IMR-90 (cell line): ENCODE results near the gene PTS. TPM values are rescaled to one million over a fixed set of nuclear protein-coding genes. Genes with fewer than 3 reads are reported as not detected.

Experiments
- ATAC-seq: fragments of 200-7000 bp; cut with Tn5 transposase; 2 replicates; pipeline ENCODE4 v1.9.1; 2020; ENCODE audit warnings: low read depth, mild to moderate bottlenecking, moderate library complexity
- BruUV-seq: library from RNA; stranded (reverse); fragments of 400-500 nt; replicated peaks from 2 replicates; lab custom pipeline; 2021; lab: Mats Ljungman, UMichigan
- CTCF ChIA-PET: fragments of 300-600 bp; formaldehyde crosslinking; extraction: SDS; loops from one replicate; lab custom pipeline; 2021; ENCODE audit warnings: antibody characterized with exemption; lab: Yijun Ruan, JAX
- POLR2A ChIA-PET: fragments of 300-600 bp; sonication (Branson Sonifier 250); formaldehyde crosslinking; loops from one replicate; lab custom pipeline; 2022; ENCODE audit warnings: antibody characterized with exemption; ENCODE audit not compliant: unreplicated experiment; lab: Charles Lee
- DNase-seq: peaks from one replicate; pipeline ENCODE4 v3.0.0; 2013
- H2AFZ ChIP-seq: replicated peaks from 2 replicates; pipeline ENCODE3; 2013; ENCODE audit warnings: low read length, mild to moderate bottlenecking; ENCODE audit not compliant: poor library complexity
- H2AK5ac ChIP-seq: 2 replicates; pipeline ENCODE4 v1.6.1; 2013; ENCODE audit warnings: low read depth, low read length, inconsistent platforms
- H2AK9ac ChIP-seq: replicated peaks from 2 replicates; pipeline ENCODE3; 2013; ENCODE audit warnings: mild to moderate bottlenecking, low read depth, low read length, moderate library complexity; ENCODE audit not compliant: poor library complexity
- H2BK120ac ChIP-seq: 2 replicates; pipeline ENCODE4 v1.6.1; 2013; ENCODE audit warnings: low read depth, low read length, inconsistent platforms
- H2BK15ac ChIP-seq: 3 replicates; pipeline ENCODE4 v1.6.1; 2013; ENCODE audit warnings: low read depth, low read length, inconsistent platforms
- H2BK20ac ChIP-seq: 2 replicates; pipeline ENCODE4 v1.6.1; 2013; ENCODE audit warnings: low read depth, mild to moderate bottlenecking, inconsistent platforms, low read length, moderate library complexity
- H2BK5ac ChIP-seq: 2 replicates; pipeline ENCODE4 v1.6.1; 2013; ENCODE audit warnings: mild to moderate bottlenecking, low read depth, low read length, inconsistent platforms; ENCODE audit not compliant: poor library complexity, severe bottlenecking
- H3K14ac ChIP-seq: replicated peaks from 2 replicates; pipeline ENCODE4 v1.6.1; 2013; ENCODE audit warnings: low read depth, low read length, inconsistent platforms
- H3K18ac ChIP-seq: 2 replicates; pipeline ENCODE4 v1.6.1; 2013; ENCODE audit warnings: low read depth, low read length, control low read depth
- H3K23ac ChIP-seq: 2 replicates; pipeline ENCODE4 v1.6.1; 2013; ENCODE audit warnings: low read depth, low read length, inconsistent platforms
- H3K27ac ChIP-seq: 2 replicates; pipeline ENCODE4 v1.5.1; 2013; ENCODE audit warnings: mild to moderate bottlenecking, control low read depth, low read length; ENCODE audit not compliant: insufficient read depth
- H3K27me3 ChIP-seq: 2 replicates; pipeline ENCODE4 v1.6.1; 2013; ENCODE audit warnings: low read length; ENCODE audit not compliant: control insufficient read depth, insufficient read depth
- H3K36me3 ChIP-seq: 2 replicates; pipeline ENCODE4 v1.6.1; 2013; ENCODE audit warnings: low read length, mixed read lengths; ENCODE audit not compliant: control insufficient read depth, insufficient read depth
- H3K4ac ChIP-seq: 2 replicates; pipeline ENCODE4 v1.6.1; 2013; ENCODE audit warnings: low read depth, low read length, inconsistent platforms
- H3K4me1 ChIP-seq: 2 replicates; pipeline ENCODE4 v1.6.1; 2013; ENCODE audit warnings: low read length, mixed read lengths; ENCODE audit not compliant: control insufficient read depth, insufficient read depth
- H3K4me2 ChIP-seq: 2 replicates; pipeline ENCODE4 v1.6.1; 2013; ENCODE audit warnings: low read depth, mild to moderate bottlenecking, control low read depth, low read length, moderate library complexity
- H3K4me3 ChIP-seq: 2 replicates; pipeline ENCODE4 v1.5.1; 2013; ENCODE audit warnings: low read depth, mild to moderate bottlenecking, control low read depth, low read length, moderate library complexity; ENCODE audit not compliant: insufficient read depth
- H3K56ac ChIP-seq: 2 replicates; pipeline ENCODE4 v1.6.1; 2013; ENCODE audit warnings: low read length, inconsistent platforms; ENCODE audit not compliant: insufficient read depth; ENCODE audit errors: extremely low read depth
- H3K79me1 ChIP-seq, 2 experiments: 2 replicates each; pipeline ENCODE4 v1.6.1; 2013; ENCODE audit warnings: low read length in 2 of 2, inconsistent platforms in 1 of 2, low read depth in 1 of 2
- H3K9ac ChIP-seq: 2 replicates; pipeline ENCODE4 v1.6.1; 2013; ENCODE audit warnings: low read depth, low read length, control low read depth
- H3K9me1 ChIP-seq: 2 replicates; pipeline ENCODE4 v1.6.1; 2013; ENCODE audit warnings: low read length, inconsistent platforms; ENCODE audit not compliant: insufficient read depth
- H3K9me3 ChIP-seq: 2 replicates; pipeline ENCODE4 v1.6.1; 2013; ENCODE audit warnings: low read length; ENCODE audit not compliant: control insufficient read depth, insufficient read depth
- H4K20me1 ChIP-seq: 2 replicates; pipeline ENCODE4 v1.6.1; 2013; ENCODE audit warnings: low read length, inconsistent platforms; ENCODE audit not compliant: insufficient read depth
- H4K5ac ChIP-seq: 2 replicates; pipeline ENCODE4 v1.6.1; 2013; ENCODE audit warnings: mild to moderate bottlenecking, low read depth, low read length, control low read depth
- H4K8ac ChIP-seq, 2 experiments: 2 replicates each; pipeline ENCODE4 v1.6.1; 2013; ENCODE audit warnings: low read depth in 2 of 2, low read length in 2 of 2, control low read depth in 1 of 2, inconsistent platforms in 1 of 2
- H4K91ac ChIP-seq: 2 replicates; pipeline ENCODE4 v1.6.1; 2013; ENCODE audit warnings: low read depth, low read length, inconsistent platforms; ENCODE audit not compliant: insufficient read depth
- BHLHE40 ChIP-seq: fragments of 150-350 bp; IDR thresholded peaks from 2 replicates; pipeline ENCODE4 v1.6.1; 2016; ENCODE audit warnings: mild to moderate bottlenecking, low read depth, low read length
- CEBPB ChIP-seq: IDR thresholded peaks from 2 replicates; pipeline ENCODE4 v1.6.1; 2012; ENCODE audit warnings: low read depth, low read length, improper control_type of control experiment
- CHD1 ChIP-seq: IDR thresholded peaks from 2 replicates; pipeline ENCODE4 v1.6.1; 2012; ENCODE audit warnings: low read depth, low read length, improper control_type of control experiment
- CTCF ChIP-seq: conservative IDR thresholded peaks from 2 replicates; pipeline ENCODE4 v1.5.1; 2012; ENCODE audit warnings: mild to moderate bottlenecking, low read depth, low read length, improper control_type of control experiment
- ELK1 ChIP-seq: fragments of 150-350 bp; IDR thresholded peaks from 2 replicates; pipeline ENCODE4 v1.6.1; 2016; ENCODE audit warnings: low read depth, mild to moderate bottlenecking, low read length, moderate library complexity, borderline replicate concordance
- FOS ChIP-seq: fragments of 150-350 bp; IDR thresholded peaks from 2 replicates; pipeline ENCODE4 v1.6.1; 2016; ENCODE audit warnings: low read depth, low read length
- MAFK ChIP-seq: IDR thresholded peaks from 2 replicates; pipeline ENCODE4 v1.6.1; 2012; ENCODE audit warnings: low read depth, low read length, improper control_type of control experiment
- MAZ ChIP-seq: IDR thresholded peaks from 2 replicates; pipeline ENCODE4 v1.6.1; 2012; ENCODE audit warnings: low read depth, mild to moderate bottlenecking, low read length, improper control_type of control experiment, moderate library complexity, borderline replicate concordance
- MXI1 ChIP-seq: IDR thresholded peaks from 2 replicates; pipeline ENCODE4 v1.6.1; 2012; ENCODE audit warnings: low read depth, mild to moderate bottlenecking, low read length, moderate library complexity, borderline replicate concordance
- NFE2L2 ChIP-seq: fragments of 150-350 bp; IDR thresholded peaks from 2 replicates; pipeline ENCODE4 v1.6.1; 2016; ENCODE audit warnings: low read depth, mild to moderate bottlenecking, low read length
- POLR2A ChIP-seq: IDR thresholded peaks from 2 replicates; pipeline ENCODE4 v1.6.1; 2012; ENCODE audit warnings: mild to moderate bottlenecking, low read depth, low read length
- RAD21 ChIP-seq: IDR thresholded peaks from 2 replicates; pipeline ENCODE4 v1.6.1; 2012; ENCODE audit warnings: low read length, improper control_type of control experiment
- RCOR1 ChIP-seq: IDR thresholded peaks from 2 replicates; pipeline ENCODE4 v1.6.1; 2012; ENCODE audit warnings: mild to moderate bottlenecking, low read length, improper control_type of control experiment; ENCODE audit not compliant: insufficient replicate concordance
- RFX5 ChIP-seq: IDR thresholded peaks from 2 replicates; pipeline ENCODE4 v1.8.0; 2012; ENCODE audit warnings: low read depth, mild to moderate bottlenecking, low read length, moderate library complexity
- SMC3 ChIP-seq: fragments of 150-350 bp; IDR thresholded peaks from 2 replicates; pipeline ENCODE4 v1.6.1; 2016; ENCODE audit warnings: low read depth, mild to moderate bottlenecking, antibody characterized with exemption, low read length, moderate library complexity
- USF2 ChIP-seq: fragments of 150-350 bp; IDR thresholded peaks from 2 replicates; pipeline ENCODE4 v1.6.1; 2017; ENCODE audit warnings: mild to moderate bottlenecking, antibody characterized with exemption, low read length, low read depth
- WGBS, 2 experiments: methylation state at CpG; one replicate each; pipeline versions ENCODE4 v1.1.5 to v1.1.7; 2013; ENCODE audit warnings: missing lambda C conversion rate in 2 of 2; ENCODE audit not compliant: insufficient read length in 1 of 2; ENCODE audit errors: extremely low coverage in 2 of 2; 5-methylcytosine and 5-hydroxymethylcytosine counted together
- dilution Hi-C: fragments of 300-500 bp; cut with HindIII; formaldehyde crosslinking; loops from one replicate; pipeline ENCODE4 v1.14.3; 2018; ENCODE audit warnings: low sequenced_read_pairs; ENCODE audit not compliant: unreplicated experiment
- in situ Hi-C: fragments of 300-500 bp; cut with MboI; formaldehyde crosslinking; loops from 3 replicates; pipeline ENCODE4 v1.14.3; 2019; ENCODE audit warnings: low sequenced_read_pairs, inconsistent platforms, mixed read lengths
- intact Hi-C: fragments of 100-400 bp; cut with micrococcal nuclease; formaldehyde crosslinking; loops from 2 replicates; pipeline ENCODE4 v1.10.0; 2022
- polyA plus RNA-seq, 3 experiments: library from polyadenylated mRNA; depleted of rRNA; stranded (reverse); fragments of >200 nt; gene quantifications; 2 replicates each; pipeline ENCODE4 v1.2.3, GENCODE V29; 2012; ENCODE audit warnings: low replicate concordance in 1 of 3
- total RNA-seq: library from RNA; depleted of rRNA; stranded (reverse); fragments of >200 nt; gene quantifications from 2 replicates; pipeline ENCODE4 v1.2.3, GENCODE V29; 2012

PTS gene
- total and polyA plus RNA-seq, 2 of the 4 experiments (the other 2 are of a cell fraction) = 21.0 to 51.8 TPM

GRCh38 chr11:112215621-112216020 lies 10.6 kb upstream of the PTS start:
- in situ Hi-C loops (loop anchor here (25.0 kb wide), 1 partner anchor 1322 kb away; no protein-coding TSS in a partner anchor), intact Hi-C loops (loop anchor here (10.0 kb wide), 2 partner anchors 1319 to 1519 kb away; no protein-coding TSS in a partner anchor), dilution Hi-C loops (no loop called here)
- peak overlapping the region; percentile 94 for H2BK120ac ChIP-seq
- BruUV-seq = no TSS peak
- H3K23ac ChIP-seq = peak overlapping the region; percentile 67; the same call in 1 of the 2 replicates
- no peak for ATAC-seq
- H3K4me1 ChIP-seq = peaks cover 18% of the 10 kb centered on the region
- no peak overlapping the region for H3K9ac ChIP-seq
- H3K56ac ChIP-seq = peak overlapping the region; percentile 39; the same call in 1 of the 2 replicates
- peak overlapping the region; percentile 97 for H2BK20ac ChIP-seq
- peak overlapping the region; percentile 74 for H2BK5ac ChIP-seq
- no peaks in the 10 kb centered on the region for H3K79me1 ChIP-seq
- peak overlapping the region; percentile 95 for H4K5ac ChIP-seq
- H3K4ac ChIP-seq = peak overlapping the region; percentile 91
- peak overlapping the region; percentile 93 for H3K18ac ChIP-seq
- no peak overlapping the region for H3K4me3 ChIP-seq
- no peaks in the 10 kb centered on the region for H4K20me1 ChIP-seq
- peak overlapping the region; percentile 61; the same call in 2 of the 3 replicates for H2BK15ac ChIP-seq
- no peak for DNase-seq
- H3K14ac ChIP-seq = peak overlapping the region; percentile 67; the same call in 1 of the 2 replicates
- peak overlapping the region; percentile 55 to 66; a peak in 3 of 4 replicates for H4K8ac ChIP-seq
- peak overlapping the region; percentile 76 for H2AFZ ChIP-seq
- H4K91ac ChIP-seq = peak overlapping the region; percentile 91
- no CpG with 5 or more reads among the region's 6 CpGs for WGBS, 2 experiments
- ChIA-PET CTCF (interaction anchor here (0.6 to 1.5 kb wide), 6 partner anchors 21 to 102 kb away, joined by 3 to 9 read pairs (median 5); no protein-coding TSS in a partner anchor), POLR2A (no interaction called here)
- no peaks in the 10 kb centered on the region for H3K36me3 ChIP-seq
- H3K9me3 ChIP-seq = no peaks in the 10 kb centered on the region
- TF ChIP-seq MAZ (no peak), USF2 (no peak), MXI1 (no peak), ELK1 (no peak), RFX5 (no peak), RCOR1 (no peak), FOS (no peak), BHLHE40 (no peak), RAD21 (no peak), POLR2A (no peak), NFE2L2 (no peak), CTCF (no peak), CHD1 (no peak), MAFK (no peak), SMC3 (no peak), CEBPB (no peak)
- H3K9me1 ChIP-seq = peaks cover 9% of the 10 kb centered on the region
- H3K27me3 ChIP-seq = no peaks in the 10 kb centered on the region
- H3K27ac ChIP-seq = peak overlapping the region; percentile 70; the same call in 1 of the 2 replicates
- H2AK5ac ChIP-seq = peak overlapping the region; percentile 85
- no peak overlapping the region for H3K4me2 ChIP-seq
- peak overlapping the region; percentile 78 for H2AK9ac ChIP-seq
